ENCODE results near the gene GRM8. TPM values are rescaled to one million over a fixed set of nuclear protein-coding genes. Genes with fewer than 3 reads are reported as not detected.
"Not testable (repeated sequence)": the region's sequence is repeated elsewhere in the genome, so short reads cannot be mapped to it uniquely, and the experiment has no call there.

The GRM8 gene
- total RNA-seq, 6 experiments from 2014 or later, result not detected

DNA sequence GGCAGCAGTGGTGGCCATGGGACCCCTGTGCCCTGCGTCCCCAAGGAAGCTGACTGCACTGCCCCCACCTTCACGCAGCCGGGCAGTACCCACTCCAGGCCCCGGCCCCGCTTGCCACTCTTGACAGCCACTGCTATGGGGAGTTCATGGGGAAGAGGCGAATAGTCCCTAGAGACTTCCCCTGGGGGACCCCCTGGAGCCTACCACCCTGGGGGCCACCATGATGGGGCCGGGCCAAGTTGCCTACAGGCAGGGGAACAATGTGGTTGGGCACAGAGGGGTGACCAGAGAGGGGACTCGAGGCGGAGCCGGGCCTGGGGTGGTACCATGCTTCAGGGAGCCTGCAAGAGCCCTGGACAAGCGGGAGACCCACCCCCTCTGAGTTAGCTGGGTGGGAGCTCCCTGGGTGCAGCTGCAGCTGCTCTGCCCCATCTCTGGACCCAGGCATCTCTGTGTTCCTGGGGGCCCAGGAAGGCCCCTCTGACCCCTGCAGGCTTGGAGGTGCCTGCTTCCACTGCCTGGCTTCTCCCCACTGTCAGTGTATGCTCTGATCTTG lies 567.6 kb downstream of the GRM8 start:
- TF ChIP-seq, protein P1, sequence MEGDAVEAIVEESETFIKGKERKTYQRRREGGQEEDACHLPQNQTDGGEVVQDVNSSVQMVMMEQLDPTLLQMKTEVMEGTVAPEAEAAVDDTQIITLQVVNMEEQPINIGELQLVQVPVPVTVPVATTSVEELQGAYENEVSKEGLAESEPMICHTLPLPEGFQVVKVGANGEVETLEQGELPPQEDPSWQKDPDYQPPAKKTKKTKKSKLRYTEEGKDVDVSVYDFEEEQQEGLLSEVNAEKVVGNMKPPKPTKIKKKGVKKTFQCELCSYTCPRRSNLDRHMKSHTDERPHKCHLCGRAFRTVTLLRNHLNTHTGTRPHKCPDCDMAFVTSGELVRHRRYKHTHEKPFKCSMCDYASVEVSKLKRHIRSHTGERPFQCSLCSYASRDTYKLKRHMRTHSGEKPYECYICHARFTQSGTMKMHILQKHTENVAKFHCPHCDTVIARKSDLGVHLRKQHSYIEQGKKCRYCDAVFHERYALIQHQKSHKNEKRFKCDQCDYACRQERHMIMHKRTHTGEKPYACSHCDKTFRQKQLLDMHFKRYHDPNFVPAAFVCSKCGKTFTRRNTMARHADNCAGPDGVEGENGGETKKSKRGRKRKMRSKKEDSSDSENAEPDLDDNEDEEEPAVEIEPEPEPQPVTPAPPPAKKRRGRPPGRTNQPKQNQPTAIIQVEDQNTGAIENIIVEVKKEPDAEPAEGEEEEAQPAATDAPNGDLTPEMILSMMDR (IDR thresholded peaks at IDR 0.05), result no peak
- H3K36me3 Mint-ChIP-seq (ENCODE audit: low read depth), result no peaks in the 10 kb centered on the region

DNA sequence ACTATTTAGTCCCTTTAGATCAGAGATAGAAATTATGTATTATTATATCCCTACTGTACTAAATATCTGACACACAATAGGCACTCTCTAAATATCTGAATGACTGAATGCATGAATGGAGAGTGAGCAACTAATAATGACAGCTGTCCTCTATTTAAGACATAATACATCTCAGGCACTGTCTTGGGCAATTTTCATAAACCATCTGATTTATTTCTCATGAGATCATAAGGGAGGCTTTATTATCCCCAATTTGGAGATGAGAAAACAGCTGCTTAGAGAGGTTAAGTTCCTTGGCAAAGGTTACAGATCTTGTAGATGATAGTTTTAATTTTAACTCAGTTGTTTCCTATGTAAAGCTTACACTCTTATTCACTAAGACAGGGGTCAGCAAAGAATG lies 570.6 kb downstream of the GRM8 start:
- Mint-ChIP-seq H3K27me3 (ENCODE audit: insufficient read depth) (peaks cover 2% of the 10 kb centered on the region; the same call in 1 of the 2 replicates), H3K27ac (no peak overlapping the region), H3K36me3 (ENCODE audit: low read depth) (no peaks in the 10 kb centered on the region), H3K9me3 (peaks cover 11% of the 10 kb centered on the region; the same call in 1 of the 2 replicates), H3K4me3 (no peak overlapping the region), H3K4me1 (ENCODE audit: low read depth) (no peaks in the 10 kb centered on the region)
- no peak for DNase-seq
- TF ChIP-seq, protein P1 (IDR thresholded peaks at IDR 0.05), result no peak

More for the DNA sequence above, 567.6 kb downstream of the GRM8 start:
- H3K27ac Mint-ChIP-seq, result no peak overlapping the region
- H3K27me3 Mint-ChIP-seq (ENCODE audit: insufficient read depth), result peaks cover 2% of the 10 kb centered on the region
- DNase-seq, result no peak
- peaks cover 14% of the 10 kb centered on the region for H3K9me3 Mint-ChIP-seq
- H3K4me3 Mint-ChIP-seq, result no peak overlapping the region
- no peaks in the 10 kb centered on the region for H3K4me1 Mint-ChIP-seq (ENCODE audit: low read depth)

DNA sequence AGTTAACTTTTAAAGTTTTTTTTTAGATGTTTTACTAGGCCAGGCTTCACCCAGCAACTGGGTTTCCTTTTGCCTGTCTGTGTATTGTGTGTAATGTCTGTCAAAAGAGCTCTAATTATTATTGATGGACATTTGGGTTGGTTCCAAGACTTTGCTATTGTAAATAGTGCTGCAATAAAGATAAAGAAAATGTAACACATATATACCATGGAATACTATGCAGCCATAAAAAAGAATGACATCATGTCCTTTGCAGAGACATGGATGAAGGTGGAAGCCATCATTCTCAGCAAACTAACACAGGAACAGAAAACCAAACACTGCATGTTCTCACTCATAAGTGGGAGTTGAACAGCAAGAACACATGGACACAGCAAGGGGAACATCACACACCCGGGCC lies 584.0 kb downstream of the GRM8 start:
- not testable (repeated sequence) for H3K4me3 Mint-ChIP-seq; H3K27me3 Mint-ChIP-seq (ENCODE audit: insufficient read depth); H3K27ac Mint-ChIP-seq; H3K36me3 Mint-ChIP-seq (ENCODE audit: low read depth); DNase-seq; H3K4me1 Mint-ChIP-seq (ENCODE audit: low read depth)
- peaks cover 14% of the 10 kb centered on the region for H3K9me3 Mint-ChIP-seq

DNA sequence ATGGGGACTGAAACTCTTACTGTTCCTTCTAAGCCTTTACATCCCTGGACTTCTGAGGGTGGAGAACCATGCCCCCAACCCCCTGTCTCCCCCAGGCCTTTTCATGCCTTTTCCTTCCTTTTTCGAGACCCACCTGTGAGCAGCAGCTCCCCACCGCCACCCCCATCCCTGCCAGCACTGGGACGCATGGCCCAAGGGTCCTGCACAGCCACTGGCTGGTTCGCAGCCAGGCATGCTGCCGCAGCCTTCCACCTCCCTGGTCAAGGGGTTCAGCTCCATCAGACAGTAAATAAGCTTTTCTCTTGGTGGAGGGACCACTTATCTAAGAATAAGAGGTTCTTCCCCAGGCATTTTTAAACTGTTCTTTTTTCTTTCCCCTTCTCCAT lies 584.4 kb downstream of the GRM8 start:
- TF ChIP-seq, protein P1 (IDR thresholded peaks at IDR 0.05), result no peak
- H3K27ac Mint-ChIP-seq, result no peak overlapping the region
- H3K9me3 Mint-ChIP-seq, result peaks cover 14% of the 10 kb centered on the region
- H3K4me1 Mint-ChIP-seq (ENCODE audit: low read depth), result no peaks in the 10 kb centered on the region
- no peak overlapping the region for H3K4me3 Mint-ChIP-seq
- peaks cover 3% of the 10 kb centered on the region; the same call in 1 of the 2 replicates for H3K27me3 Mint-ChIP-seq (ENCODE audit: insufficient read depth)
- no peak for DNase-seq
- no peaks in the 10 kb centered on the region for H3K36me3 Mint-ChIP-seq (ENCODE audit: low read depth)

DNA sequence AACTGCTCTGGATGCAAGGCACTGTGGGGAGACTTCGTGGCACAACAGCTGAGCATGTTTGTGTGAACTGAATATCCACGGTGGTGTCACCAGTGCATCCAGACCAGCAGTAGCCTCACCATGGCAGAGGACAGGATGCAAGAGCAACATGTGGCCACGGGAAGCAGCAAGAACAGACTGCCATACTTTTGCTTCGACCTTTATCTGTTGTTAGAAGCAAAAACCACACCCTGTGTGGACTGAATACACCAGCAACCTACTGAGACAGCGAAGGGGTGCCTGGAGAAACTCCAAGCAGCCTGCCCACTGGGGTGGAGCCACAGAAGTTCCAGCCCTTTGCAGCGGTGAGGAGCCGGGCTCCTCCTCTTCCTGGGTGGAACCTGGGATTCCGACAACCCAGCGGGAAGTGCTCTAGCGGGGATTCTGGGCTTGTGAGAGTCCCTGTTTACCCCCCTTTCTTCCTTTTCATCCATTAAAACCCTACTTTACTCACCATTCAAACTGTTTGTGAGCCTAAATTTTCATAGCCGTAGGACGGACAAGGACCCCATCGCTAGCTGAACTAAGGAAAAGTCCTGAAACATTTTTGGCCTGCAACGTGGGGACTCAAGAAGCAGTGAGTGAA lies 584.9 kb downstream of the GRM8 start:
- Mint-ChIP-seq H3K27ac (no peak overlapping the region), H3K4me3 (no peak overlapping the region), H3K36me3 (ENCODE audit: low read depth) (no peaks in the 10 kb centered on the region), H3K27me3 (ENCODE audit: insufficient read depth) (peaks cover 3% of the 10 kb centered on the region; the same call in 1 of the 2 replicates), H3K4me1 (ENCODE audit: low read depth) (no peaks in the 10 kb centered on the region), H3K9me3 (peaks cover 17% of the 10 kb centered on the region)
- TF ChIP-seq, protein P1 (IDR thresholded peaks at IDR 0.05), result no peak
- DNase-seq, result no peak

DNA sequence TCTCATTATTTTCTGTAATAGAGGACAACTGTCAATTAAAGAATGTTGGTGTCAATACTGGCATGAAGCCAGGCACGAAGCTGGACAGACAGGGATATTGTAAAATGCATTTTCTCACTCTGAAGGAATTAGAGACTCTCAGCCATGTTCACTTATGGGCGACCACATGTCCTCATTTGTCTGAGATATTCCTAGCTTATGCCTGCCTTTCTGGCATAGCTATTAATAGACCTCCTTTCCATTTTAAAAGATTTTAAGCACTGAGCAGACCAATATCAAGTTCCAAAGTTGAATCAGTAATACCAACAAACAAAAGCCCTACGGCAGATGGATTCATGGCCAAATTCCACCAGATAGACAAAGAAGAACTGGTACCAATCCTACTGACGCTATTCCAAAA lies 589.9 kb downstream of the GRM8 start:
- DNase-seq, result no peak
- Mint-ChIP-seq H3K27me3 (ENCODE audit: insufficient read depth) (peaks cover 2% of the 10 kb centered on the region; the same call in 1 of the 2 replicates), H3K4me1 (ENCODE audit: low read depth) (no peaks in the 10 kb centered on the region), H3K9me3 (peaks cover 19% of the 10 kb centered on the region), H3K4me3 (no peak overlapping the region), H3K27ac (no peak overlapping the region), H3K36me3 (ENCODE audit: low read depth) (no peaks in the 10 kb centered on the region)
- TF ChIP-seq, protein P1 (IDR thresholded peaks at IDR 0.05), result no peak
